ENCODE results near the gene GNB1L.

- TF ChIP-seq CTCF (conservative IDR thresholded peaks at IDR 0.05 in 1 of 2, IDR thresholded peaks at IDR 0.05 in 1 of 2; ENCODE audit: extremely low read depth in 1 of 2, insufficient read depth in 1 of 2, low read depth in 1 of 2, low read length in 2 of 2) = no peak
- no peak for TF ChIP-seq EZH2 (IDR thresholded peaks at IDR 0.05; ENCODE audit: borderline replicate concordance, low read length)
These were observed 4.6 kb downstream of the GNB1L start for GRCh38 chr22:19849835-19850762.
